ENCODE measurements around the gene KNTC1.
"Not testable (repeated sequence)": the region's sequence is repeated elsewhere in the genome, so short reads cannot be mapped to it uniquely, and the experiment has no call there.

Gene KNTC1

DNA sequence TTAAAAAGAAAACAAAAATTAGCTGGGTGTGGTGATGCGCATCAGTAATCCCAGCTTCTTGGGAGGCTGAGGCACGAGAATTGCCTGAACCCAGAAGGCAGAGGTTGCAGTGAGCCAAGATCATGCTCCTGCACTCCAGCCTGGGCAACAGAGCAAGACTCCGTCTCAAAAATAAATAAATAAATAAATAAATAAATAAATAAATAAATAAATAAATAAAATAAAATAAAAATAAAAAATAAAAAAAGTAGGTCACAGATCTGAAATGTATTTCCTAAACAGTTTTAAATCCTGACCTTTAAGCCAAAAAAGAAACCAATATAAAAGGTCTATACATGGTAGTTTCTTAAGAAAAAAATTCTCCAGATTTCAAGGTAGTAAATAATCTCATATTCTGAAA lies 14.0 kb upstream of the KNTC1 start:
- not testable (repeated sequence) for DNase-seq

DNA sequence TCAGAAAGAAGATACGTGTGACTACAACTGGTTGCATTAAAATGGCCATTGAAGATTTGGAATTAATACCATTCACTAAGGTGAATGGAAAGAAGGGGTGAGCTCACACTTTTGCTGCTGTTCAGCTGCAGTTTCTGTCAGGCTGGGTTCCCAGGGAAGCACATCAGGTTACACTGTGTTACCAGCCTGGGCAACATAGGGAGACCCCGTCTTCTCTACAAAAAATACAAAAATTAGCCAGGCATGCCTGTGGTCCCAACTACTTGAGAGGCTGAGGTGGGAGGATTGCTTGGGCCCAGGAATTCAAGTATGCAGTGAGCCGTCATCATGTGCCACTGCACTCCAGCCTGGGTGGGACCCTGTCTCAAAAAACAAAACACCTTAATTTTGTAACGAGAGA lies 13.4 kb upstream of the KNTC1 start:
- DNase-seq, result no peak

DNA sequence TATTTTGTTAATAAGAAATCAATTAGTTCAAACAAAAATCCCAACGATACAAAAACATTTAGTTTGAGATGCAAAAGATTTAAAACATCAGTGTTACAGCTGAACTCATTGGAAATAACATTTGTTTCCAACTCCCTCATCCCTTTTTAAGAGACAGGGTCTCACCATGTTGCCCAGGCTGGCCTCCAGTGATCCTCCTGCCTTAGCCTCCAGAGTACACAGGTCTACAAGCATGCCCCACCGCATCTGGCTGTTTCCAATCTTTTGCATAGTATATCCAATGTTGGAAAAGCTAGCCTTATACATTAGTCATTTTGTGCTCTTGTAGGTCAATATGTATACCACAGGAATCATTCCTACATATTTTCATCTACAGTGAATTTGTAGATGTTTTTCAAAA lies 11.8 kb upstream of the KNTC1 start:
- DNase-seq, result no peak

DNA sequence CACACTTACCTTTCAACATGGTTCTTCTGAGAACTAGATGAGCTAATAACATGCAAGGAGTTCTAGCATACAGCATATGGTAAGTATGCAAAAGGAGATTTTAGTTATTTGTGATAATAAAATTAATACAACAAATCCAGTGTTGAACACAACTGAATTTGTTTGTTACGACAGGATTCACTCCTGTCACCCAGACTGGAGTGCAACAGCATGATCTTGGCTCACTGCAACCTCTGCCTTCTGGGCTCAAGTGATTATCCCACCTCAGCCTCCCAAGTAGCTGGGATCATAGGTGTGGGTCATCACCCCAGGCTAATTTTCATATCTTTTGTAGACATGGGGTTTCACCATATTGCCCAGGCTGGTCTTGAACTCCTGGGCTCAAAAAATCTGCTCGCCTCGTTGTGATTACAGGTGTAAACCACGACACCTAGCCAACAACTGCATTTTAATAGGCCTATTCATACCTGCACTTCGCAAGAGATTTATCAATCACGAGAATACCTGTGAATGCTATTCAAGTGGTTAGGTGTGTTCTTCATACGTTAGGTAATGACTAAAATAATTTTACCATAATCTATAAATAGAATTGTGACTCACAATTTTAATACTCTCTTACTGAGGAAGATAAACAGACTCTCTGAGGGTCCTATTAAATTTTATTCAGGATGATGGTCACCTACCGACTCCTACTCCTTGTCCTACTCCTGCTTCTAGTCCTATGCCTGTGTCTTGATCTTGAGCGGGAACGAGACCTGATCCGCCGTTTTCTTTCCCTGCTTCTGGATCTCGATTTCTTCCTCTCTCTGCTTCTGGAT lies 10.3 kb upstream of the KNTC1 start:
- no peak for DNase-seq

DNA sequence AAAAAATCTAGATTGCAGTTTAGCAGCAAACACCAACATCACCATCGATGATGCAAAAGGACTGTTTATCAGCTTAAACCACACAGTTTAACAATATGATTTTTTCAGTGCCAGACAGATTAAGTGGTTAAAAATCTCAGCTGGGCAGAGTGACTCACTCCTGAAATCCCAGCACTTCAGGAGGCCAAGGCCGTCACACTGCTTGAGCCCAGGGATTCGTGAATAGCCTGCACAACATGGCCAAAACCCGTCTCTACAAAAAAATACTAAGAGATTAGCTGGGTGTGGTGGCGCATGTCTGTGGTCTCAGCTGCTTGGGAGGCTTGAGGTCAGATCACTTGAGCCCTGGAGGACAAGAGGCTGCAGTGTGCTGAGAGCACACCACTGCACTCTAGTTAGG lies 9.2 kb upstream of the KNTC1 start:
- peak; percentile 81 for DNase-seq

DNA sequence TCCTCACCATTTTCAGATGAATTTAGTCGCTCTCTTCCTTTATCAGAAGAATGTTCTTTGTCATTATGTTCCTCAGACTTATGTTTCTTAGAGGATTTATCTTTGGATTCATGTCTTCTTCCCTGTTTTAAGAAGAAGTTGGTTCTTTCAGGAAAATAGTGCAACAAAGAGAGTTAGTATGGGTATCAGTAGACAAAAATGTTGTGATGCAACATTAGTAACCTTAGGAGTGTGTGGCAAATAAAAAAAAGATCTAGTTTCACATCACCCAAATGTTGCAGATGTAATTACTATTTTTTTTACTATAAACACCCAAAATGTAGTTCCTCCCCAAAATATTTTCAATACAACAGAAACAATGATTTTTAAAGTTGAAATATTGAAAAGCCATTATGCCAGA lies 8.1 kb upstream of the KNTC1 start:
- no peak for DNase-seq

DNA sequence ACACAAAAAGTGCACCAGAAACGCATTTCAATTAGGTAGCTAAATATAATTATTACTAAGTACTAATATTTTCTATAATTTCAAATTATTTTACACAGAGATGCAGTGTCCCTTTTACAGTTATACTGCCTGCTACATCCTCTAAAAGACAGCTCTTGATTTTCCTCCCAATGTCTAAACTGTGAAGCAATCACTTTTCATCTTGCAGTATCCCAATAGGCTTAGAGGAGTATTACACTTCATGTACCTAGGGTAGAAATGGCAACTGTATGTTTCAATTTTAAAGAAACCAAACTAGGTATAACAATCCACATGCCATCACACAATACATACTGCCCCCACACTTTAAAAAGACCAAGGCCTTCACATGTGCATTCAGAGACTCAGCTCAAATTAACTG lies 7.6 kb upstream of the KNTC1 start:
- no peak for DNase-seq

DNA sequence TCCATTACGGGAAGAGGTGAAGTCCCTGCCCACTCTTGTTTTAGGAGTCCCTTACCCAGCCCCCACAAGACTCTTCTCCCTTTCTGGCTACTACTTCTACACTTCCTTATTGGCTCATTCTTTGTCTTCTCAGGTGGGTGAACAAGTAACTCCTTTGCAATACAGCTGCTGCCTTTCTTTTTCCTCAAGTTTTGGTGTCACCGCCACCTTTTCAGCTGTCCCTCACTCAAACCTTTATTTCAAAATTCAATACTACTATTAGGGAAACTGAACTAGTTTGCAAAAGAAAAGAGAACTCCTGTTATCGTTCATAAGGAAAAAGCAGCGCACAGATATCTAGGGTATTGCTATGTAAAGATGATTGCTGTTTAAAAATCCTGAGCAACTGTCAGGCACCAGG lies 6.4 kb upstream of the KNTC1 start:
- DNase-seq, result no peak

DNA sequence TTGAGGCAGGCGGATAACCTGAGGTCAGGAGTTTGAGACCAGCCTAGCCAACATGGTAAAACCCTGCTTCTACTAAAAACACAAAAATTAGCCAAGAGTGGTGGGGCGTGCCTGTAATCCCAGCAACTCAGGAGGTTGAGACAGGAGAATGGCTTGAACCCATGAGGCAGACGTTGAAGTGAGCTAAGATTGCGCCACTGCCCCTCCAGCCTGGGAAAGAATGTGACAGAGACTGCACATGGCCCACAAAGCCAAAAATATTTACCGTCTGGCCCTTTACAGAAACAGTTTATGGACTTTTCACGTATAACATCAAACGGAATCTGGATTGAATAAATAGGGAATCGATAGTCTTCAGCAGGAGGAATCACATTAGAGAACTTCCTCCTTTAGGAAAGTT lies 3.8 kb upstream of the KNTC1 start:
- no peak for DNase-seq

DNA sequence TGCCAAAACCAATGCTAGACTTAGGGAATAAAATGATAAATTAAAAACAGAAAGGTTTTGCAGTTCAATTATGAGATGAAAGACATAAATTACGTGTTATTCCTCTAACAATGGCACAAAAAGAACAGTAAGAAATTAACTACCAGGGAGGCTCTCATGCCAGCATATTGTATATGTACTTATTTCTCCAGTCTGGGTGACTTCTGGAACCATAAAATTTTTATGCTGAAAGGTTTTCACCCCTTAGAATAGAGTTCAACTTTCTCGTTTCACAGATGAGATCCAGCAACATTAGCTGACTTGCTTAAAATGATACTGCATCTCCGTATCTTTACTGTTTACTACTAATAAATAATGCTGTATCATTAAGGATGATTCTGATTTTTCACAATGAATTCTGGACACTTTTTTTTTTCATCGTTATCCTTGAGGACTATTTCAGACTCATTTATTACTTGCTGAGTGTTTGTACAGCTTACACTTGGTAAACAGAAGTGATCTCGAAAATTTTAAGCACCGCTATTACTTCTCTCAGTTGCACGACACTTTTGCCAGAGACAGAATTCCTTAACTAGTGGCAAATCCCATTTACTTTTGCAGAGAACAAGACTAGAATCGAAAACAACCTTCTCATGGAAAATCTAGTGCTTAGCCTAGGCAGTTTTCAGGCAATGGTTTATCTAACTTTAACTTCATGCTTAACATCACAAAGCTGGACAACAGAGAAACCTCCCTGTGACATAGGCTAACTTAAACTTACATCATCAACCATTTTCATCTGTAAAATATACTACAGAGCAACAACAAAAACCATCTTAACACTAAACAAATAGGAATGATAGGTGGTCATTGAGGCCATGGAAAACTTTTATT lies 3.0 kb upstream of the KNTC1 start:
- no peak for DNase-seq

DNA sequence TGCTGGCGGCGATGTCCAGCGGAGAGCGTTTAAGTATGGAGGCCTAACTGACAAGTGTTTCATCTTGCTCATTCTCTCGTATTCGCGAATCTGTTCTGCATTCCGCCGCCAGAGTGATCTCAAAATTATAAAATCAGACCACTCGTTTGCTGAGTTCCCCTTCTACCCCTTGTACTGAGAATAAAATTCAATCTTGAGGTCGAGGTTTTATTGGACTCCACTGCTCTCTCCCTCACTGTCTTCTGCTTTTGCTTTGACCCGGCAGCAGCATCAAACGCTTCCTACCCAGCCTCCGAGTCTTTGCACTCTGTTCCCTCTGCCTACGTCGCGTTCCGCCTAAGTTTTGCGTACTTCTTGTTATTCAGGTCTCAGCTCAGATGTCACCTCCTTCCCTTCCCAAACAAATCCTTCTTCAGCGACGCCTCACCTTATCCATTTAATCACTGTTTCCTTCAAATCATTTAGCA lies 462 bp downstream of the KNTC1 start:
- DNase-seq, result no peak

DNA sequence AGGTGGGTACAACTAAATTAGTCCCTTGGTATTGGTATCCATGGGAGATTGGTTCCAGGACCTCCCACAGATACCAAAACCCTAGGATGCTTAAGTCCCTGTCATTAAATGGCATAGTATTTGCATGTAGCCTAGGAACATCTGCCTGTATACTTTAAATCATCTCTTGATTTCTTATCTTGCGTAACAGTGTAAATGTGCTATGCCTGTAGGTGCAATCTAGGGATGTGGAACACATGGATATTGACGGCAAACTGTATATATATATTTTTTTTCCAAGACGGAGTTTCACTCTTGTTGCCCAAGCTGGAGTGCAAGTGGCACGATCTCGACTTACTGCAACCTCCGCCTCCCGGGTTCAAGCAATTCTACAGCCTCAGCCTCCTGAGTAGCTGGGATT lies 1.5 kb downstream of the KNTC1 start:
- no peak for DNase-seq

DNA sequence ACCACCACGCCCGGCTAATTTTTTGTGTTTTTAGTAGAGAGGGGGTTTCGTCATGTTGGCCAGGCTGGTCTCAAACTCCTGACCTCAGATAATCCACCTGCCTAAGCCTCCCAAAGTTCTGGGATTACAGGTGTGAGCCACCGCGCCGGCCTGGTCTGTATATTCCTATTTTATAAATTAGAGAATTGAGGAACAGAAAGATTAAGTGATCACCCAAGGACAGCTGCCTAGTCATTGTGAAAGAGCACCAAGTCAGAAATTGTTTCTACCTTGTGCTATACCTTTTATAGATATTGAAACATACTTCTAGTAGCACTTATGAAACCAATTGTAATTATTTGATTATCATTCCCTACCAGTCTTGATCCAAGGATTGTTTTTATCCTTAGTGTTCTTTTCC lies 1.9 kb downstream of the KNTC1 start:
- DNase-seq, result no peak

DNA sequence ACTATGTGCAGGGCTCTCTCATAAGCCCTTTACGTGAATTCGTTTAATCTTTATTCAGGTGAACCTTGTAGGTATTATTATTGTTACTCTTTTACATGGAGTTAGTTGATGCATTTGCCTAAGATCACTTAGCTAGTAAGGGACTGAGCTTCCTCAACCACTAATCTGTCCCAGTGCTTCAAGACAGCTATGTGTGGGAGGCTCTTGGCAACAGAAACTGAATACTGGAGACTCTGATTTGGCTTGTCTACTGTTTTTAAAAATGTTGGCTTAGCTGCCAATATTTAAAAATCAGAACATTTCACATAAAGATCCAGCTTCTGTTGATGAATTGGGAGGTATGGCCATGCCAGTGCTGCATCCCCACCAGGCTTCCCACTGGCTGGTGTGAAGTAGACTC lies 6.8 kb downstream of the KNTC1 start:
- DNase-seq, result no peak

DNA sequence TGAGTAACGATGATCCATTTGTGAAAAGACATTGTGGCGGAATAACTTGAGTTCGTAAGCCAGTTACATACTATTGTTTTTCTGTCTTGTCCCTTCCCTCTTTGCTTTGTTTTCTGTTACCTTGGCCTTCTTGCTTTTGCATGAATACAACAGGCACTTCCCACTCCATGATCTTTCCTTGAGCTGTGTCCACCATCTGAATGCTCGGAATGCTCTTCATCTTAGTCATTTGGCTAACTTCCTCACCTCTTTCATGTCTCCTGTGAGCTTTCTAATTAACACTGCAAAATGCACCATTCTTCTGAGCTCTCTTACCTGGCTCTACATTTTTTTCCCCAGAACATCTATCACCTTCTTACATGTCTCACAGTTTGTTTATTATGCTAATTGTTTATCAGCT lies 10.0 kb downstream of the KNTC1 start:
- DNase-seq, result no peak

DNA sequence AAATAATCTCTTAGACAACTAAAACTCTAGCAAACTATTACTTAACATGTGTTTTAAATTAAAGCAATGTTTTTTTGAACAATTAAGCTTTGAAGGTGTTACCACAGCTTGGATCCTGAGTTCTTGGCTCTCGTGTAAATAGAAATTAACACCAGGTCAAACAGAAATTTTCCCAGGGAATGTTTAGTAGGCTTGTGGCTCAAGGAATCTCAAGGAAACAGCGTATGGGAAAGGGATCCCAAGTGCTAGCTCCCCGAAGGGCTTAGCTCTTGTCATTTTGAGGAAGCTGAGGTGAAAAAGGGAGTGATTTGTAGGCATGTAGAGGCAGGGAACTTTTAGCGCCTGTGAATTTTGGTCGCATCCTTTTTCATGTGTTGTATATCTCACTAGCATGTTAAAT lies 11.4 kb downstream of the KNTC1 start:
- DNase-seq, result no peak

DNA sequence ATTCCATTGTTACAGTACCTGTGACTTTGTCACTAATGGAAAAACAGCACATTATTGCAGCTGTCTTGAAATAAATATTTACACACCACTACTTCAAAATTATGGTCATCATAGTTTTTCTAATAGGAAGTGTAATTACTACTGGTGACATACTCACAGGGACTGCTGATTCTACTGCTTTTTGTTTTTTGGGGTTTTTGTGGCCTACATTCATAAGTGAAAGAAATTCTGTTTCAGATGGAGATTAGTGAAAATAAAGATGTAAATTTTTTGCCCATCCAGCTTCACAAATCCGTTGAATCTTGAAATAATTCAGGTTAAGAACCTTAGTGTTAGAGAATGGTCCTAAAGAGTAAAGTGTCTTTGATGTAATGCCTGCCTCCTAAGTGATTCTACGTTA lies 17.5 kb downstream of the KNTC1 start:
- no peak for DNase-seq

DNA sequence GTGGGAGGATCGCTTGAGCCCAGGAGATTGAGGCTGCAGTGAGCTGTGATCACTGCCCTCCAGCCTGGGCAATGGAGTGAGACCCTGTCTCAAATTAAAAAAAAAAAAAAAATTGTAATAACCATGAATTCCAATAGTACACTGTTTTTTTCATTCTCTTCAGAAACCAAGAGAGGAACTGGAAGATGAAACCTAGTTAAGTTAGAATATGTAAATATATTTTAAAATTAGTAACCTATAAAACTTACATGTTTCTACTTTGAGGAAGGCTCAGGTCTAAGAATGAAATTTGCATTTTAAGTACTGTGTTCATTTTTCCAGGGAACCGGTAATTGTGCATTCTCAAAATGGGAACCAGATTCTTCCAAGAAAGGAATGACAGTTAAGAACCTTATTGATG lies 18.8 kb downstream of the KNTC1 start:
- no peak for DNase-seq

DNA sequence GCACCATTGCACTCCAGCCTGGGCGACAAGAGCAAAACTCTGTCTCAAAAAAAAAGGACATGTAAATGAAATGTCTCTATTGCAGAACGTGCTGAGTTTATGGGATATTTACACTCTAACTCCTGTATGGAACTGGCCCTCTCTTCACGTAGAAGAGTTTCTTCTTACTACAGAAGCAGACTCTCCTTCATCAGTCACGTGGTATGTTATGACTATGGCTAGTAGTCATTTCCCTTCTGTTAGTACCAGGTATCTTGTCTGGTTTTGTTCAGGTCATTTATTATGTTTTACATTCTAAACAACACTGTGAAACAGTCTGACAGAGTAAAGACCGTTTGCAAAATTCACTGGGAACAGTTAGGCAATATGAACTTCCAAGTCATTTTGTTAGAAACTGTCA lies 20.3 kb downstream of the KNTC1 start:
- no peak for DNase-seq

DNA sequence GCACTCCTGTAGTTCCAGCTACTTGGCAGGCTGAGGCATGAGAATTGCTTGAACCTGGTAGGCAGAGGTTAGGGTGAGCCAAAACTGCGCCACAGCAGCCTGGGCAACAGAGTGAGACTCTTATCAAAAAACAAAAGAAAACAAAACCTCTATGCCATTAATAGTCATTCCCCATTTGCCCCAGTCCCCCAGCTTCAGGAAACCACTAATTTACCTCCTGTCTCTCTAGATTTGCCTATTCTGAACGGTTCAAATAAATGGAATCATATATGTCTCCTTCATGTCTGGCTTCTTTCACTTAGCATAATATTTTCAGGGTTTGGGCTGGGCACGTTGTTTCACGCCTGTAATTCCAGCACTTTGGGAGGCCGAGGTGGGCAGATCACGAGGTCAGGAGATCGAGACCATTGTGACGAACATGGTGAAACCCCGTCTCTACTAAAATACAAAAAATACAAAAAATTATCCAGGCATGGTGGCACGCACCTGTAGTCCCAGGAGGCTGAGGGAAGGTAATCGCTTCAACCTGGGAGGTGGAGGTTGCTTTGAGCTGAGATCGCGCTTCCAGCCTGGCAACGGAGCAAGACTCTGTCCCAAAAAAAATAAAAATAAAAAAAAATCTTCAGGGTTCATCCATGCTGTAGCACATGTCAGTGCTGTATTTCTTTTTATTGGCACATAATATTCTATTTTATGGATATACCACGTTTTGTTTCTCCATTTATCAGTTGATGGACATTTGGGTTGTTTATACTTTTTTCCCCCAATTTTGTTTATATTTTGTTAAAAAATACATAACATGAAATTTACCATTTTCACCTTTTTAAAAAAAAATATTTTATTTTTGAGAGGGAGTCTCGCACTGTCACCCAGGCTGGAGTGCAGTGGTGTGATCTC lies 31.9 kb downstream of the KNTC1 start:
- no peak for DNase-seq

DNA sequence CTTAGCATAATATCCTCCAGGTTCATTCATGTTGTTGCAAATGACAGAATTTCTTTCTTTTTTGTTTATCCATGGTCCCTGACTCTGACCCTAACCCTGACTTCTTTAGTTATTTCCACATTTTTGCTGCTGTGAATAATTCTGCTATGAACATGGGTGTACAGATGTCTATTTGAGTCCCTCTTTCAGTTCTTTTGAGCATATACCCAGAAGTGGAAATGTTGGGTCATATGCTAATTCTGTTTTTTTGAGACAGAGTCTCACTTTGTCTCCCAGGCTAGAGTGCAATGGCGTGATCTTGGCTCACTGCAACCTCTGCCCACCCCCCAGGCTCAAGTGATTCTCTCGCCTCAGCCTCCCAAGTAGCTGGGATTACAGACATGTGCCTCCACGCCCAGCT lies 33.1 kb downstream of the KNTC1 start:
- no peak for DNase-seq

DNA sequence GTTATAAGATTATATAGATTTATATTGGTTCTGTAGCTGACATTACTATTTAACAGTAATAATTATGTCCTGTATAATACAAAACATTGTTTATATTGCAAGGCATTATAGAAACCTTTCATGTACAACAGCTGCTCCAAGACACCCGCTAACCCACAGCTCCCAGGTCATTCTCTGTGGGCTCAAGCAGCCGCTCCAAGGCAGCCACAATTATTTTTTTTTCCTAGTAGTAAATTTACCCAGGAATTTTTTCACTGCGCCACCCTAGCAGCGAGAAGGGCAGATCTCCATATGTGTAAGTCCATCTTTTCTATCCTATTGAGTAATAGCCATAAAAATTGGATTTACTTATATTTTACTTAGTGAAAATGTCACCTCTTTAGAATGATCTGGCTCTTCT lies 36.3 kb downstream of the KNTC1 start:
- DNase-seq, result no peak

DNA sequence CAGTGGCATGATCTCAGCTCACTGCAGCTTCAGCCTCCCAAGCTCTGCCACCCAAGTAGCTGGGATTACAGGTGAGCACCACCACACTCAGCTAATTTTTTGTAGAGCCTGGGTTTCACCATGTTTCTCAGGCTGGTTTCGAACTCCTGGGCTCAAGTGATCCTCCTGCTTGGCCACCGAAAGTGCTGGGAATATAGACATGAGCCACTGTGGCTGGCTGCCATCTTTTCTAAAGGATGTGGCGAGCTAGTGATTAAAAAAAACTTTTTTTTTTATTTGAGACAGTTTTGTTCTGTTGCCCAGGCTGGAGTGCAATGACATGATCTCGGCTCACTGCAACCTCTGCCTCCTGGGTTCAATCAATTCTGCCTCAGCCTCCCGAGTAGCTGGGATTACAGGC lies 39.8 kb downstream of the KNTC1 start:
- DNase-seq, result not testable (repeated sequence)
